ENCODE data around the gene GTF2H1. TPM values are rescaled to one million over a fixed set of nuclear protein-coding genes. Genes with fewer than 3 reads are reported as not detected.

Gene GTF2H1
- total RNA-seq, 2 experiments from 2014 or later: 44.4 to 47.9 TPM

DNA sequence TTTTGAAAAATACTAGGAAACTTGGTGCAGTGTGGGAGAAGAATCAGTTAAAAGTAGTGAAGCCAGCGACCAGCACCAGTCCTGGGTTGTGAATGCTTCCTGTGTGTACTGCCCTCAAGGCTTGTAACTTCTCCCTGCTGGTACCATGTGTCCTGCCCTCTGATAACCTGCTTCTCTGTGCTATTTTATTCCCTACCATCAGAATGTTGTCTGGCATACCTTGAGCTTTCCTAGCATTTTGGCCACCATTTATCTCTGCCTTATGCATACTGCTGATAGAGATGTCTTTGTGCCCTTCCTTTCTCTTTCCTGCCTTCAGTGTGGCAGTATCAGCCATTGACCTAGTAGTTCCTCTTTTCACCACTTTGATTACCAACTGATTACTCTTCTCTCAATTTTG lies 2.0 kb downstream of the GTF2H1 start:
- H3K27me3 Mint-ChIP-seq: no peaks in the 10 kb centered on the region
- peak overlapping the region; percentile 40 for H3K27ac Mint-ChIP-seq
- DNase-seq: no peak
- H3K4me3 Mint-ChIP-seq: peak overlapping the region; percentile 92
- peaks cover 47% of the 10 kb centered on the region for H3K4me1 Mint-ChIP-seq
- no peaks in the 10 kb centered on the region for H3K9me3 Mint-ChIP-seq
- POLR2A ChIA-PET: interaction anchor here (1.0 kb wide), 1 partner anchor 70 kb away, joined by 3 read pairs; the partner anchor contains the start of gene LDHA
- no peak for ATAC-seq (ENCODE audit: low read depth)
- H3K36me3 Mint-ChIP-seq: peaks cover 11% of the 10 kb centered on the region

DNA sequence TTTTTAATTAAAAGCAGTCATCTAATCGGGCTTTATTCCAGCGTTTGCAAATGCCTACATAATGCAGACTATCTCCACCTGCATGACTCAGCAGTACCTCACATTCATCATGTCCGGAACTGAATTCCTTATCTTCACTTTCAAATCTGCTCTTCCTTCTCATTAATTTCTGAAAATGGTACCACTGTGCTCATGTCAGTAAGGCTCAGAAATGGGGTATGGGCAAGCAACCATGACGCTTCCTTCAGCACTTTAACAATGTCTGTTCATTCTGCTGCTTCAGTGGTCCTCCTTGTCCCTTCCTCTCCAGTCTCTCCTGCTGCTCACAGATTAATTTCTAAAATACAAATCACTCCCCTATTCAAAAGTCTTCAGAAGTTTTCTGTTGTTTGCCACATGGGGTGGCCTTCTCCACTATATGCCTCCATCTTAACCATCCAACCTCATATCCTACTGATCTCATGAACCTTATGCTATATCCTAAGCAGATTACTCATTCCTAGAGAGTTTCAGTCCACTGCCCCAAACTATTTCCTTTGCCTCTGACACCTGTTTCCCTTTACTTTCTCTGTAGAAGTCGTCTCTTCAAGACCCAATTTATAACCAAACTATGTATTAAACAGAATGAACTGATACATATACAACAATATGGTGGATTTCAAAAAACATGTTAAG lies 7.0 kb downstream of the GTF2H1 start:
- POLR2A ChIA-PET: no interaction called here
- DNase-seq (no peak), ATAC-seq (ENCODE audit: low read depth) (peak; percentile 19)
- Mint-ChIP-seq H3K36me3 (peaks cover 32% of the 10 kb centered on the region), H3K27ac (peak overlapping the region; percentile 49), H3K9me3 (no peaks in the 10 kb centered on the region), H3K4me3 (peak overlapping the region; percentile 15), H3K4me1 (peaks cover 53% of the 10 kb centered on the region), H3K27me3 (no peaks in the 10 kb centered on the region)

DNA sequence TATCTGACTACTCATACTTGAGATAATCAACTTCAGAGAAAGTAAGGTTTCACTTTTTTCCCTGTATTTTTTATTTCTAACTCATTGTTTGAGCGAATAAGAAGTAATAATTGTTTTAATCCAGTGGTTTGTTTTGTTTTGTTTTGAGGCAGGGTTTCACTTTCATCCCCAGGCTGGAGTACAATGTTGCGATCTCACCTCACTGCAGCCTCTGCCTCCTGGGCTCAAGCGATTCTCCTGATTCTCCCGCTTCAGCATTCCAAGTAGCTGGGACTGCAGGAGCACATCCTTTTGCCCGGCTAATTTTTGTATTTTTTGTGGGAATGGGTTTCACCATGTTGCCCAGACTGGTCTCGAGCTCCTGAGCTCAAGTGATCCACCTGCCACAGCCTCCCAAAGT lies 8.6 kb downstream of the GTF2H1 start:
- POLR2A ChIA-PET: no interaction called here
- Mint-ChIP-seq H3K27ac (peak overlapping the region; percentile 61), H3K4me1 (peaks cover 41% of the 10 kb centered on the region), H3K9me3 (no peaks in the 10 kb centered on the region), H3K27me3 (no peaks in the 10 kb centered on the region), H3K4me3 (peak overlapping the region; percentile 7), H3K36me3 (peaks cover 42% of the 10 kb centered on the region)
- ATAC-seq (ENCODE audit: low read depth) (no peak), DNase-seq (no peak)

DNA sequence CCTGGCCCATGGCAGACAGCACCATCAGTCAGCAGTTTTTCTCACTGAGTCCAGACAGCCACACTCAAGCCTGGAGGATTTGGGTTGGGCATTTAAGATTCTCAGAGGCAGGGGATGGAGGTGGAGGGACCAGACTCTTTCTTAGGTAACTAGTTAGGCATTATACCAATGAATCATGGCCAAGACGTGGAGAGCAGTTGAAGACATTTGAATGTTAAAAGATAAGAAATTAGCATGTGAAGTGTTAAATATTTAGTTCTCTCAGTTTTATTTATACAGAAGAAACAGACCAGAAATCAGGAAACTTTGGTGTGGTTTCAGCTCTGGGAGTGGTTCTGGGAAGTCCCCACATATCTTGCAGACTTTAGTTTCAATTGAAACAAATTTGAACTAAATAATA lies 9.9 kb downstream of the GTF2H1 start:
- Mint-ChIP-seq H3K27ac (peak overlapping the region; percentile 73), H3K27me3 (no peaks in the 10 kb centered on the region), H3K9me3 (no peaks in the 10 kb centered on the region), H3K4me1 (peaks cover 39% of the 10 kb centered on the region), H3K36me3 (peaks cover 41% of the 10 kb centered on the region), H3K4me3 (peak overlapping the region; percentile 66)
- POLR2A ChIA-PET: interaction anchor here (2.2 kb wide), 1 partner anchor 62 kb away, joined by 7 read pairs; the partner anchor contains the start of gene LDHA
- peak; percentile 20 for ATAC-seq (ENCODE audit: low read depth)
- no peak for DNase-seq

DNA sequence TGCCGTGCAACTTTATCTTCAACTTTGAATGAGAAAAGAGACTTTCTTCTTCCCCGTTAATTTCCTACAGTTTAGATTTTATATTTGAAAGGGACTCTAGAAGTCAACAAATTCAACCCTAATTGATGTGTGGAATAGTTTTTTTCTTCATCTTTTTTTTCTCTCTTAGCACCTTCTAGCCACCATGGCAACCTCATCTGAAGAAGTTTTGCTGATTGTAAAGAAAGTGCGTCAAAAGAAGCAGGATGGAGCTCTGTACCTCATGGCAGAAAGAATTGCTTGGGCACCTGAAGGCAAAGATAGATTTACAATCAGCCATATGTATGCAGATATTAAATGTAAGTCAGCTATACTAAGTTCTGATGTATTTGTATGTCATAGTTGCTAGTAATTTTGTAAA lies 10.5 kb downstream of the GTF2H1 start:
- peak overlapping the region; percentile 19 for H3K27ac Mint-ChIP-seq
- H3K36me3 Mint-ChIP-seq: peaks cover 41% of the 10 kb centered on the region
- POLR2A ChIA-PET: interaction anchor here (2.2 kb wide), 1 partner anchor 62 kb away, joined by 7 read pairs; the partner anchor contains the start of gene LDHA
- H3K4me1 Mint-ChIP-seq: peaks cover 39% of the 10 kb centered on the region
- no peaks in the 10 kb centered on the region for H3K27me3 Mint-ChIP-seq
- no peaks in the 10 kb centered on the region for H3K9me3 Mint-ChIP-seq
- no peak for DNase-seq
- no peak for ATAC-seq (ENCODE audit: low read depth)
- H3K4me3 Mint-ChIP-seq: peak overlapping the region; percentile 16

DNA sequence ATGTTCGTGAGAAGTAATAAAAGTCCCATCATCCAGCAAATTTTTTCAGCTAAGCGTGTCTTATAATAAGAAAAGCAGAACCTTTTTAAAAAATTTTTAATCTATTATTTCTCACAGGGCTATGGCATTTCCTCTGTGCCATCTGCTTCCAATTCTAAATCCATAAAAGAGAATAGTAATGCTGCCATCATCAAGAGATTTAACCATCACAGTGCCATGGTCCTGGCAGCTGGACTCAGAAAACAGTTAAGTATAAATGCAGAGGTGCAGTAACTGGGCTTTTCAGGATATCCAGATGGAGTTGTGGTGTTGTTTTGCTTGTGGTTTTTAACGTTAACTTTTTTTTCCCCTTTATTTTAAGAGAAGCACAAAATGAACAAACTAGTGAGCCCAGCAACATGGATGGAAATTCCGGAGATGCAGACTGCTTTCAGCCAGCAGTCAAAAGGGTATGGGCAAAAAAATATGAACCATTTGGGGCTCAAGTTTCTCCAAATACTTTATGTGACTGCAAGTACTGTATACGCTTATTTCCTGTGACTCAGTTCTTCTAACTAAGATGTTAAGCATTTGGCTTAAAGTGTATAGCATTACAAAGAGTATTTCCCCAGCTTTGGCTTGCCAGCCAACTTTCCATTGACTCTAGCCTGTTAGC lies 25.2 kb downstream of the GTF2H1 start:
- H3K27me3 Mint-ChIP-seq: no peaks in the 10 kb centered on the region
- H3K4me1 Mint-ChIP-seq: peaks cover 2% of the 10 kb centered on the region
- no peak overlapping the region for H3K4me3 Mint-ChIP-seq
- peaks cover 23% of the 10 kb centered on the region for H3K36me3 Mint-ChIP-seq
- ATAC-seq (ENCODE audit: low read depth) (no peak), DNase-seq (no peak)
- H3K9me3 Mint-ChIP-seq: no peaks in the 10 kb centered on the region
- POLR2A ChIA-PET: no interaction called here
- no peak overlapping the region for H3K27ac Mint-ChIP-seq

DNA sequence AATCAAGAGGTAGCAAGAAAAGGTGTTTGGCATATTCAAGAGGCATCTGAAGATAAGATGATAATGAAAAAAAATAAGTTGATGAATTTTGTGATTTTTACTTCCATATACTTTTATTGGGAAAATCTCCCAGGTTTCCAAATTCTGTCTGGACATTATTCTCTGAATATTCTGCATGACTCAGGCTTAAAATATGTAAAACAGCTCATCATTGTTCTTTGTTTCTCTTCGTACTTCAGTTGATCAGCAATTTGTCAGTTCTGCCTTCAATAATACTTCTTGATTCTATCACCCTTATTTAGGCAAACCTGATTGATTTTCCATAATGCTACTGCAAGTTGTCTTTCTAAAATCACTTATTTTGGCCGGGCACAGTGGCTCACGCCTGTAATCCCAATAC lies 30.2 kb downstream of the GTF2H1 start:
- Mint-ChIP-seq H3K4me3 (no peak overlapping the region), H3K27me3 (no peaks in the 10 kb centered on the region), H3K9me3 (no peaks in the 10 kb centered on the region), H3K4me1 (no peaks in the 10 kb centered on the region), H3K27ac (no peak overlapping the region), H3K36me3 (peaks cover 30% of the 10 kb centered on the region)
- DNase-seq (no peak), ATAC-seq (ENCODE audit: low read depth) (no peak)
- POLR2A ChIA-PET: interaction anchor here (1.0 kb wide), 1 partner anchor 42 kb away, joined by 3 read pairs; the partner anchor contains the start of gene LDHA

DNA sequence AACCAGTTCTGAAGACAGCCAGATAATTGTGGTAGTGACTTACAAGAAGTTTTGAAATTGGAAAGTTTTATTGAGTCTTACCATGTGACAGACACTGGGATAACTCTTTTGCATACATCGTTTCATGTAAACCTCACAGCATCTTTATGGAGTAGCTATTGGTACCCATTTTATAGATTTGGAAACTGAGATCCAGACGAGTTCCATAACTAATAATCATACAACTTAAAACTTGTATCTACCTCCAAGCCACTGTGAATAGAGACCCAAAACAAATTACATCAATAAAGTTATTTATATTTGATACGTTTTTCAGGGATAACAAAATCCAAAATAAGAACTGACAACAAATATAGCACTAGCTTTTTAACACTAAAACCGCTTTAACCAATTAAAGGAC lies 36.3 kb downstream of the GTF2H1 start:
- H3K36me3 Mint-ChIP-seq: peaks cover 29% of the 10 kb centered on the region
- POLR2A ChIA-PET: interaction anchor here (0.7 kb wide), 1 partner anchor 37 kb away, joined by 3 read pairs; the partner anchor contains the start of gene HPS5
- no peak for ATAC-seq (ENCODE audit: low read depth)
- H3K27ac Mint-ChIP-seq: no peak overlapping the region
- DNase-seq: no peak
- H3K9me3 Mint-ChIP-seq: no peaks in the 10 kb centered on the region
- no peaks in the 10 kb centered on the region for H3K4me1 Mint-ChIP-seq
- H3K27me3 Mint-ChIP-seq: no peaks in the 10 kb centered on the region
- H3K4me3 Mint-ChIP-seq: no peak overlapping the region

DNA sequence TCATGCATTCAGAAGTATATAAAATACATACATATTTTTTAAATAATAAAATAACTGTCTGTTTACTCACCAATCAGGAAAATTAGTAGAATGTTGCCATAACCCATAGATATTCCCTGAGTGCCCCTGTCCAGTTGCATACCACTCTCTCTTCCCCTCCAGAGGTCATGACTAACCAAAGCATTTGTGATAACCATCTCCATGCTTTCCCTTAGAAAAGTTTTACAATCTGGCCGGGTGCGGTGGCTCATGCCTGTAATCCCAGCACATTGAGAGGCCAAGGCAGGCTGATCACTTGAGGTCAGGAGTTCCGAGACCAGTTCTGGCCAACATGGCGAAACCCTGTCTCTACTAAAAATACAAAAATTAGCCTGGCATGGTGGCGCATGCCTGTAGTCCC lies 38.8 kb downstream of the GTF2H1 start:
- Mint-ChIP-seq H3K27me3 (no peaks in the 10 kb centered on the region), H3K27ac (no peak overlapping the region), H3K36me3 (peaks cover 29% of the 10 kb centered on the region), H3K4me1 (no peaks in the 10 kb centered on the region), H3K4me3 (no peak overlapping the region), H3K9me3 (no peaks in the 10 kb centered on the region)
- POLR2A ChIA-PET: no interaction called here
- no peak for ATAC-seq (ENCODE audit: low read depth)
- DNase-seq: no peak

DNA sequence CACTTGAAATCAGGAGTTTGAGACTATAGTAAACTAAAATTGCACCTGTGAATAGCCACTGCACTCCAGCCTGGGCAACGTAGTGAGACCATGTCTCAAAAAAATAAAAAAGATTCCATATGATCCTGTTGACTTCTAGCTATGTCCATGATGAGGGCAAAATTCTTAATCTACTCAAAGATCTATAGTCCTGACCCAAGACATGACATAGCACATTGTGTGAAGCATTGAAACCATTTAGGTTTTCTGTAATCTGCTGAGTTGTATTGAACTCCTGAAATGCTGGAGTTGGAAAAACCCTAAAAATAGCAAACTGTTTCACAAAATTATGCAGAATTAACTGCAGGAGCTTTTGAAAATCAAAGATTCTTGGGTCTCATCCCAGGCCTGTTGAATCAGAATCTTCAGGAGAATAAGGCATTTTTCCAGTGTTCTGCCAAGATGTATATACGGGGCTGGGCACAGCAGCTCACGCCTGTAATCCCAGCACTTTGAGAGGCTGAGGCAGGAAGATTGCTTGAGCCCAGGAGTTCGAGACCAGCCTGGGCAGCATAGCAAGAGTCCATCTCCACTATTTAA lies 42.2 kb downstream of the GTF2H1 start:
- no peaks in the 10 kb centered on the region for H3K27me3 Mint-ChIP-seq
- peaks cover 25% of the 10 kb centered on the region for H3K36me3 Mint-ChIP-seq
- POLR2A ChIA-PET: interaction anchor here (1.0 to 1.5 kb wide), 3 partner anchors 14 to 29 kb away, joined by 3 to 5 read pairs (median 5); partner anchors contain the start of gene LDHA
- H3K4me3 Mint-ChIP-seq: no peak overlapping the region
- no peaks in the 10 kb centered on the region for H3K4me1 Mint-ChIP-seq
- H3K27ac Mint-ChIP-seq: no peak overlapping the region
- ATAC-seq (ENCODE audit: low read depth) (no peak), DNase-seq (no peak)
- no peaks in the 10 kb centered on the region for H3K9me3 Mint-ChIP-seq

DNA sequence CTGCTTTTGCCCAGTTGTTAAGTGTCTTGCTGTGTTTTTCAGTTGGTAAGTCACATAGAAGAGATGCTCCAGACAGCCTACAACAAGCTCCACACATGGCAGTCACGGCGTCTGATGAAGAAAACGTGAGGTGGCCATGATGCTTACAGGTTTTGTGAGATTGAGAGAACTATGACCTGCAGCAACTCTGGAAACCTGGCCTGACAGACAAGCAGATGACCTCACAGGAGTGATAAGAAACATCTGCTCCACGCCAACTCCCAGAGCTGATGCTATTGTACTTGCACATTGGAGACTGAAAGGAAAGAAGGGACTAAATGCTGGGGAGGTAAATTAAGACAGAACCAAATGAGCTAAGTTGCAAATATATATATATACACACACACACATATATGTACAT lies 43.4 kb downstream of the GTF2H1 start:
- no peaks in the 10 kb centered on the region for H3K27me3 Mint-ChIP-seq
- no peaks in the 10 kb centered on the region for H3K4me1 Mint-ChIP-seq
- DNase-seq (no peak), ATAC-seq (ENCODE audit: low read depth) (no peak)
- H3K36me3 Mint-ChIP-seq: peaks cover 26% of the 10 kb centered on the region
- H3K27ac Mint-ChIP-seq: peak overlapping the region; percentile 19
- H3K4me3 Mint-ChIP-seq: no peak overlapping the region
- no peaks in the 10 kb centered on the region for H3K9me3 Mint-ChIP-seq
- POLR2A ChIA-PET: interaction anchor here (1.1 kb wide), 1 partner anchor 9 kb away, joined by 3 read pairs; no protein-coding TSS in a partner anchor

DNA sequence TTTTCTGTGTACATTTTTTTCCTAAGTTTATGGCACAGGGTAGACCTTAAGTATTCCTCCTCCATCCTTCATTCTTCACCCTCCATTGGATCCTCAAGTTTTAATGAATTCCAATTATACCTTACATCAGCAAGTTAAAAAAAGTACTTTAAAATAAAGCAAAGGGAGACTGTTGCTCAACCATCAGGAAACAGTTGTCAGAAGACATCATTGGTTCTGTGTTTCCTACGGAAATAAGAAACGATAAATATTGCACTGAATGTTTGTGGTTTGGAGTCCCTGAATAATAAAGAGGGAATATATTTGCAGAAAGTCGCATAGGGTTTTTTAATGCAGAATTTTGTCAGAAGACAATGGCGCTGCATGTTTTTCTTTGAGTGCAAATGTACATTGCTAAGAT lies 43.9 kb downstream of the GTF2H1 start:
- no peaks in the 10 kb centered on the region for H3K9me3 Mint-ChIP-seq
- no peak overlapping the region for H3K27ac Mint-ChIP-seq
- no peaks in the 10 kb centered on the region for H3K27me3 Mint-ChIP-seq
- no peak overlapping the region for H3K4me3 Mint-ChIP-seq
- H3K36me3 Mint-ChIP-seq: peaks cover 23% of the 10 kb centered on the region
- POLR2A ChIA-PET: interaction anchor here (1.1 kb wide), 1 partner anchor 8 kb away, joined by 3 read pairs; no protein-coding TSS in a partner anchor
- H3K4me1 Mint-ChIP-seq: peaks cover 2% of the 10 kb centered on the region
- DNase-seq (no peak), ATAC-seq (ENCODE audit: low read depth) (no peak)

DNA sequence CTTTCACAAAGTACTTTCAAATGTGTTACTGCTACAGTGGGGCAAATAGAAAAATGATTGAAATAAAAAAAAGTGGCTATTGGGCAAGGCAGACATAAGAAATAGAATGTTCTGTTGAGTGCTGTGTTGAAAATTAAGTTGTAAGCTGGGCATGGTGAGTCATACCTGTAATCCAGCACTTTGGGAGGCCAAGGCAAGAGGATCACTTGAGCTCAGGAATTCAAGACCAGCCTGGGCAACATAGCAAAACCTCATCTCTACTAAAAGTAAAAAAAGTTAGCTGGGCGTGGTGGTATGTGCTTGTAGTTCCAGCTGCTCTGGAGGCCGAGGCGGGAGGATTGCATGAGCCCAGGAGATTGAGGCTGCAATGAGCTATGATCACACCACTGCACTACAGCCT lies 45.1 kb downstream of the GTF2H1 start:
- H3K4me1 Mint-ChIP-seq: peaks cover 2% of the 10 kb centered on the region
- no peak overlapping the region for H3K27ac Mint-ChIP-seq
- POLR2A ChIA-PET: interaction anchor here (0.7 kb wide), 1 partner anchor 27 kb away, joined by 3 read pairs; the partner anchor contains the start of gene LDHA
- no peak for DNase-seq
- no peak overlapping the region for H3K4me3 Mint-ChIP-seq
- H3K9me3 Mint-ChIP-seq: no peaks in the 10 kb centered on the region
- H3K36me3 Mint-ChIP-seq: peaks cover 23% of the 10 kb centered on the region
- ATAC-seq (ENCODE audit: low read depth): no peak
- H3K27me3 Mint-ChIP-seq: no peaks in the 10 kb centered on the region

Data from activated naive CD8-positive, alpha-beta T cell treated with anti-CD3 and anti-CD28 coated beads, Interleukin-2, amount 10 ng/mL, durations not matched to agents 7 days and 5 days (primary cell).